HG03196 (cell line): ENCODE measurements around the gene KRT39.
"Not testable (repeated sequence)": the region's sequence is repeated elsewhere in the genome, so short reads cannot be mapped to it uniquely, and the experiment has no call there.

Experiments used
- ATAC-seq: cut with Tn5 transposase; IDR thresholded peaks from one replicate; pipeline ENCODE4 v1.9.1; 2021; ENCODE audit not compliant: unreplicated experiment

KRT39 gene

DNA sequence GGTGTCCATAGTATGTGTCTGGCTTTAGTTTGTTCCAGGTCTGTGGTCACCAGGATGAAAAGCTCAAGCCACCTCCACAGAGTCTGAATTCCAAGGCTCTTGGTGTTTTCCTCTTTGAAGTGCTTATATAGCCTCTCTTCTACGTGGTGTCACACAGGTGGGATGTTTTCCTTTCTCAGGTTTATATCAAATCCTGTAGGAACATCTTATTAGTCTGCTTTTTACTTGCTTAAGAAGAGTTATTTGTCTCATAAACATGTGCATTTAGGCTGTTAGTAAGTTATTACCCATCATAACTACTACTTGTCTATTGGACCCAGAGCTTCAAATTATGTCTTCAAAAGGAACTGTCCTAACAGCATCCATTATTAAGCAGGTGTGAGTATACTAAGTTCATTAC is at the start of gene KRT39:
KRT39 (minus strand) TSS at position 101 of the 400 bp plus-strand sequence; CDS start at position 9, 92 bp downstream.
- ATAC-seq, result no peak

DNA sequence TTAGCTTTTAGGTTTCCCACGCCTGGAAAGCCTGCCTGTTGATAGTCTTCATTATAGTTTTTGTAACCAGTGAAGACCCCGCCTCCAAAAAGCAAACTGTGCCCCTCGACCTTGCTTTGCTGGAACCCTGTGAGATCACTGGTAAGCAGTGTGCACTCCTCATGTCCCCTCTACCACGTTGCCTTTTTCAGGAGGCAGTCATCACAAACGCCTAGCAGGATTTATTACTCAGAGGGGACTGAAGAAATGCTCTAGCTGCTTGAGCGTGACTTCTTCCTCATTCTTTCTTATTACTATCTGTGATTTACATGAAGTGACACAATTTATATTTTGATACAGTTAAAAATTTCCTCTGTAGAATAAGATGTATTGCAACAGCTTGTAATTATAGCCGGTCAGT is 48.7 kb upstream of the KRT39 start:
- no peak for ATAC-seq

DNA sequence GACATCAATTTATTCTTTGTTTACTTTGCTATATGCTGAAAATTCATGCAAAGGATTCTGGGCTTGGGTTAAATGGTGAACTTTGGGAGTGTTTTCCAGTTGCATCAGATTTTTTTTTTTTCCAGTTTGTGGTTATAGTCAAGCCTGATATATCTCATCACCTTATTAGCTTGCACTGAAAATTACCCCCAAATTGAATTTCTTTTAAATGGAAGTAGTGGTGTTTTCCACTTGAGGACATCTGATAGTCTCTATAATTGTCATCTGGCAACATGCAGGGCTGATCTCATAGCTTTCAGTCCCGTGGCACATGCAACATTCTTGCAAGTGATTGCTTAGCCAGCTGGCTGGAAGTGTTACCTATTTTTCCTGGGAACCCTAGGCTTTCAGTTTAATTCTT is 46.9 kb upstream of the KRT39 start:
- ATAC-seq, result no peak

DNA sequence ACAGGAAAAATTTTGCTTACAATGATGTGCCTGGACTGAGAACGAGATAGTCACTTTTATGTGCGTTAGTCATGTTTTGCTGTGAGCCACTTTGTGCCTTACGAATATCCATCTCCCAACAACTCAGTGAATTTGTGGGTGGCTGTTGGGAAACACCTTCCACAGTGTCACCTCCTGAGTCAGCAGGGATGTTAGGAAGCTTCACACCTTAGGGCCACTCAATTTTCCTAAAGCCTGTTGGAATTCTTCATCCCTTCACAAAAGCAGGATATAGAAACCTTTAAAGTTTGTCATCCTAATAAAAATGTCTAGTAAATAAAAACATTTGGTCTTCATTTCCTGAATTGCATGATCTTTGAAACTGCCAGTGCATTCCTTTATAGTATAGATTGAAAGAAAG is 46.4 kb upstream of the KRT39 start:
- no peak for ATAC-seq

DNA sequence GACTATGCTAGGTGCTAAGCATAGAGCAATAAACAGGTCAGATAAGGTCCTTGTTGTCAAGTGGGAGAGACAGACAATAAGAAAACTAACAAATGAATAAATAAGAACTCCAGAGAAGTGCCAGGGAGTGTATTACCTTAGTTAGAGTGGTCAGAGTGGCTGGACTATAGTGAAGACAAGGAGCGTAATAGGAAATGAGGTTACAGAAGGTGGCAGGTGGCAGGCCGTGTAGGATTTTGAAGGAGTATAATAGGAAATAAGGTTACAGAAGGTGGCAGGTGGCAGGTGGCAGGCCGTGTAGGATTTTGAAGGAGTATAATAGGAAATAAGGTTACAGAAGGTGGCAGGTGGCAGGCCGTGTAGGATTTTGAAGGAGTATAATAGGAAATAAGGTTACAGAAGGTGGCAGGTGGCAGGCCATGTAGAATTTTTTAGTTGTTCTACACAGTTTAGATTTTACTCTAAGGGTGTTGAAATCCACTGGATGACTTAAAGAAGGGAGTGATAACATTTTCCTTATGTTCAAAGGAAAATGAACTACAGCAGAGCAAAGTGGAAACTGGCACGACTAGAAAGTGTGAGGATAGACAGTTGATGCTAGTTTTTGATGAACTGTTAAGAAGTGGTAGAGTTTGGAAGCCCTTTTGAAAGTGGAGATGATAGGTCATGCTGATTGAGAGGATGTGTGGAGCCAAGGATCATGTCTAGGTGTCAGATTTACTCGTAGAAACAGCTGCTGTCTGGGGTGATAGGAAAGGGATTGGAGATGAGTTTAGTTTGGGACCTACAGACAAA is 45.8 kb upstream of the KRT39 start:
- ATAC-seq, result no peak

DNA sequence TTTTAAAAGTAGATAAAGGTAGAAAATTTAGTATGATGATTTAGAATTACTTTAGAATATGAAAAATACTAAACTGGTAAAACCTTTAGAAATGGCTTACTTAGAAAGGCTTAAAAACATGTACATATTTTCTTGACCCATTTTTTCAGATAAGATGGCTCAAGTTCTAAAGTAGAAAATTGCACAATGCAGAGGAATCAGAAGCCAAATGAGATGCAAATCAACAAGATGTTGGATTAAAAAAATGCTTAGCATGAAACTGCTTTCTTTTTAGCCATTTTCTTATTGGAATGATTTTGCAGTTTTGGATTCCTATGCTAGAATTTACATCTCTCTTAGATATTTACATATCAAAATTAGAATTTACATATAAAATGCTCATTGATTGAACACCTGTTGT is 43.7 kb upstream of the KRT39 start:
- no peak for ATAC-seq

DNA sequence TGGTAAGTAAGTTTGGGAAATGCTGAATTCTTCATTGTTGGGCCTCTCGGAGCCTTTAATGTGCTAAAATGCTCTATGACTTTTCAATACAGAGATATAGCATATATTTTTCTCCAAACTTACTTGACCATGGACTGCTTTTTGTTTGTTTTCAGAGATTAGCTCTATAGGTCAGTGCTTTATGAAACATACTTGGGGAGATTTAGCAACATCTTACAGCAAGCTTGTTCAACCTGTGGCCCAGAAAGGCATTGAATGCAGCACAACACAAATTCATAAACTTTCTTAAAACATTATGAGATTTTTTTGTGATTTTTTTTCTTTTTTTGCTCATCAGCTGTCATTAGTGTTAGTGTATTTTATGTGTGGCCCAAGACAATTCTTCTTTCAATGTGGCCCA is 43.2 kb upstream of the KRT39 start:
- ATAC-seq, result no peak

DNA sequence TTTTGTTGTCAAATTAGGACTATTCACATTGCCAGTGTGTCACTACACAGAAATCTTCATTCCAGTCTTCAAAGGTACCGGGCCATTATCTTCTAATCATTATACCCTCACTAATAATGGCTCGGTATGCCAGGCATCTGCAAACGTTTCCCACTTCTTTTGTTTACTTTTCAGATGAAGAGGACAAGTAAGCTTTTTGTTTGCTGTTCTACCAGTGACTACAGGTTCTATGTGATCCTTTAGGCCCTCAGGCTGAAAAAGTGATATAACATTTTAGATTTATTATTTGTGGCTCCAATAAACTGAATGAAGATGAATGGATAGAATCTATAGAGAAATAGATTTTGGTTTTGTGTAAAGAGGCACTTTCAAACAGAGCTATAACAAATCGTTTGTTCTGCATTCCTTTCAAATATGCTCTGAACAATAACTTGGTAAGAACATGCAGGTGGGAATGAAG is 42.6 kb upstream of the KRT39 start:
- ATAC-seq, result no peak

DNA sequence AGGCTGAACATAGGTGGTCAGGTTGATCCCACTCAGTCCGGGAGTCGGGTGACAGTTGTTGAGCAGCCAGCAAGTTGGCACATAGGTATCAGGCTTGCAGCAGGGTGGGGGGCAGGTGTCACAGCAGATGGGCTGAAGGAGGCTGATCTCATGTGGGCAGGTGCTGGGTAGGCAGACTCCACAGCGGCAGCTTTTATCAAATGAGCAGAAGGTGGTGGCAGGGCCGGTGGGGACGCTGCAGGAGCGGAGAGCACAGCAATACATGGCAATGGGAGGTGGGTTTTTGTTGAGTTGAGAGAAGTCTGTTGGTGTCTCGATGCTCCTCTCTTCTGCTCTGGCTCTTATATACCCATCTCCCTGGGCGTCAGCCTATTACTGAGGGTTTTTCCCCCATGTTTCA is 42.1 kb upstream of the KRT39 start, which contains the start of gene KRTAP3-1:
KRTAP3-1 (minus strand) TSS at position 318 of the 400 bp plus-strand sequence; CDS start at position 264, 54 bp downstream.
- ATAC-seq, result no peak

DNA sequence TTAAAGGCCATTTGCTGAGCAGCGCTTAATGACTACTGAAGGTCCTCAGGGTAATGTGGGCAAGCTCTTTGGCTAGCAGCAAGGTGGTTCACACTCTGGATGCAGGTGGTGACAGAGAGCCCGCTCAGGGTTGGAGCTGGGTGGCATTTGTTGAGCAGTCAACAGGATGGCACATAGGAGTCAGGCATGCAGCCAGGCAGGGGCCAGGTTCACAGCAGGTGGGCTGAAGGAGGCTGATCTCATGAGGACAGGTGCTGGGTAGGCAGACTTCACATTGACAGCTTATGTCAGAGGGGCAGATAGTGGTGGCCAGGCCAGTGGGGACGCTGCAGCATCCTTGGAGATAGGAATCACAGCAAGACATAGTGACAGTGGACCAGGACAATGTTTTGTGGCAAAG is 37.6 kb upstream of the KRT39 start:
- ATAC-seq, result no peak

DNA sequence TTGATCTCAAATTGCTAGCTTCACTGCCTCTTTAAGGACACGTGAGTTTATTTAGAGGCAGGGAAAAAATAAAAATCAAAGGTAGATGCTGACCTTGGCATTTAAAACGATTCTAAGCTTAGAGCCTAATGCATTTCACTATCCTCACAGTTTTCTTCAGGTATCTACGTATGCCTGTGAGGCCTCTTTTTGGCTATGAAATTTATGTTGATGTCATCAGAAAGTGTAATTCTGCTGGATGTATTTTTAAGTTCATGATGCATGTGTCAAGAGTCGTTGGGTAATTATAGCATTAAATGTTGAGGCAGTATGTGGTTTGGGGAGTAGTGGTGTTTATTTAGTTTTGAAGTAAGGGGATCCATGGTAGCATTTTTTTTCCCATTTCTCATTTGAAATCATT is 37.2 kb upstream of the KRT39 start:
- no peak for ATAC-seq

DNA sequence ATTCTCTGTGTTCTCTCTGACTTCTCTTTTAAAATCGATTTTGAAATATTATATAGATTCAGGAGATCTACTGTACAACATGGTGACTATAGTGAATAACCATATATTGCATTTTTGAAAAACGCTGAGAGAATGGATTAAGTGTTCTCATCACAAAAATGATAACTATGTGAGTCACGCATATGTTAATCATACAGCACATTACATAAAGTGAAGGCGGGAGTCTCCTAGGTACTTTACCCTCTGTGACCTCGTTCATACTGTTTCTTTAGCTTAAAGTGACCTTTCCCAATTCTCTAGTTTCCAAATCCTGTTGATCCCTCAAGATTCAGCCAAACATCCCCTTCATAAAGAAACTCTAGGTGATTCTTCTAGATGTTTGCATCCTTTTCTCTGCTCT is 36.1 kb upstream of the KRT39 start:
- ATAC-seq, result no peak

DNA sequence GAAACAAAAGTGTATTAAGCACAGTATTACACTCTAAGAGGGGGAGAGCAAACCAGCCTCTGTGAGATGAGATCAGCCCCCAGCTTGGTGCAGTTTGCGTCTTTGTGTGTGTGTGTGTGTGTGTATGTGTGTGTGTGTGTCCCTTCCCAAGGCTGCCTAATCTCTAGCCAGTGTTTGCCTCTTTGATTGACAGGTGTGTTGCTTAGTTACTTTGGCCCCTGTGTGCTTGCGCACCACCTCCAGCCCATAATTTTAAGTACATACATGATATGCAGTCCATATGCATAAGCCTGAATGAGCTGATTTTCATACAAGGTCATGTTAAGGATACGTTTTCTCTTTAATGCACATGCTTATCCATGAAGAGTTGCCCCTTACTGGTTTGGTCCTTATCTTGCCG is 35.0 kb upstream of the KRT39 start:
- ATAC-seq, result no peak

DNA sequence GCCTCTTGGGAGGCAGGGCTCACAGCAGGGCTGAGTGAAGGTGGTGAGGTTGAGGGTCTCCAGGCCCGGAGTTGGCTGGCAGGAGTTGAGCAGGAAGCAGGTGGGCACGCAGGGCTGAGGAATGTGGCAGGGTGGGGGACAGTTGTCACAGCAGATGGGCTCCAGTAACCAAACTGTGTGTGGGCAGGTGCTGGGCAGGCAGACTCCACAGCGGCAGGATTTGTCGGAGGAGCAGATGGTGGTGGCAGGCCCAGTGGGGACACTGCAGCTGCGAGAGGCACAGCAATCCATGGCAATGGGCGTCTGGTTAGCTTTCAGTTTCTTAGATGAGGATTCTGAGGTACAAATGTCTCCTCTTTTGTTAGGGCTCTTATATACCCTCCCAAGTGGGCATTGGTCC is 32.8 kb upstream of the KRT39 start, which contains the start of gene KRTAP3-2:
KRTAP3-2 (minus strand) TSS at position 344 of the 400 bp plus-strand sequence; CDS start at position 291, 53 bp downstream.
- ATAC-seq, result not testable (repeated sequence)

DNA sequence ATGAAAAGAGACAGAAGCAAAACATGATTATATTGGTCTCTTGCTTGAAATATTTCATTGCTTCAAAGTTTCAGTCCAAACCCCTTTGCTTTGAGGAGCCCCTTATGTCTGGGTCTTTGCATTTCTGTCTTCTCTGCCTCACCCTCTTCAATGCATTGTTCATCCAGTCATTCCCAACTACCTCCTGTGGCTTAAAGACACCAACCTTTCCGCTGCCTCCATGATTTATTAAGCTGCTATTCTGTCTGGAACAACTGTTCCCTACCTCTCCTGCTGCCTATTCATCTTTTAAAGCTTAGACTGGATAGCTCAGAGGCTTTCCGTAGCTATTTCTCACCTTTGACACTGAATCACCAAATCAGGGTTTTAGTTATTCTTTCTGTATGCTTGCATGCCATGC is 30.6 kb upstream of the KRT39 start:
- ATAC-seq, result no peak

DNA sequence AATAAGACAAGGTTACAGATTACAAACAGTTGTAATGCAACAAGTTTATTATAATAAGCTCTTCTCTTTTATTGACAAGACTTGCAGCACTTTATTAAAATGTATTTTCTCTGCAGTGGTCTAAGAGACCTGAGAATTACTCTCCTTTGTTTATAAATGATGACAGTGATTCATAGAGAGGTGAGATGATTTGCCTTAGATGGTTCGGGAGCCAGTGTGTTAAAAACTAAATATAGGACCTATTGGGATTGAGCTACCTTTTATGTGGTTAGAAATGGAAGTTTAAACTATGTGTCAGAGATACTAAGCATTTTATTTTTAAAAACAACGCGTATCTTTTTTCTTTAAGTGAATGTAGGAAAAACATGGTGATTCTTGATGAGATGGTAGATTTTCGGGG is 30.1 kb upstream of the KRT39 start:
- ATAC-seq, result no peak

DNA sequence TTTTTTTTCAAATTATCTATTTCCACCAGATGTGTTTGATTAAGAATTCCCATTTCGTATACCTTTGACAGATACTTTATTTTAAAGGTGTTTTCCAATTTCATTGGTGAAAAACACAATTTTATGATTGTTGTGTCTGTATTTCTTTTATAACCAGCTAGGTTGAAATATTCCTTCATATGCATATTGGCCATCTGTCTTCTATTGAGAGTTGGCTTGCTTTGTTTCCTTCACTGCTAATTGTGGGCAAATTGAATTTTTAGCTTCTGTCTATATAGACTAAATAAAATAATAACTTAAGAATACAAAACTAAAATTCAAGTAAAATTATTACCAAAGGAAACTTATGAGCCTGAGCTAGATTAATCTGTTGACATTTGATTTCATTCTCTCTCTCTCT is 28.4 kb upstream of the KRT39 start:
- ATAC-seq, result no peak

DNA sequence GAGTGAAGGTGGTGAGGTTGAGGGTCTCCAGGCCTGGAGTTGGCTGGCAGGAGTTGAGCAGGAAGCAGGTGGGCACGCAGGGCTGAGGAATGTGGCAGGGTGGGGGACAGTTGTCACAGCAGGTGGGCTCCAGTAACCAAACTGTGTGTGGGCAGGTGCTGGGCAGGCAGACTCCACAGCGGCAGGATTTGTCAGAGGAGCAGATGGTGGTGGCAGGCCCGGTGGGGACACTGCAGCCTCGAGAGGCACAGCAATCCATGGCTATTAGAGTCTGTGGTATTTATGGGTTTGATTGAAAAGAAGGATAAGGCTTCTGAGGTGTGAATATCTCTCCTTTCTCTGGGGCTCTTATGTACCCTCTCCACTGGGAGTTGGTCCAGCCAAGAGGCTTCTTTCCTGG is 27.1 kb upstream of the KRT39 start, which contains the start of gene KRTAP3-3:
KRTAP3-3 (minus strand) TSS at position 326 of the 400 bp plus-strand sequence; CDS start at position 259, 67 bp downstream.
- no peak for ATAC-seq

DNA sequence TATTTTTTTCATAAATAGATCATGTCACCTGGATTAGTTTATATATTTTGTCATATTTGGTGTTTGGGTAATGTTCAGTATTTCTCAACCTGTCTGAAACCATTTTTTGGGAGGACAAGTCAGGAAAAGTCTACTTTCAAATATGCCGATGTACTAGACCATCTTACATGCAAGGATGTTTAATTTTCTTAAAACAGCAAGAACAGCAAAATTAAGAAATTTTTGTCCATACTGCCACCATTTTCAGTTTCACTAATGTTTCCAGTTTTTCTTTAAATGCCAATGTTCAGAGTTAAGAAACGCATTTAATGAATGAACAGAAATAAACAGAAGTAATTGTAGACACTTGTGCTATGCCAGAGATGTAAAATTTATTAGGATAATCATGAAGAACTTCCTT is 26.3 kb upstream of the KRT39 start:
- no peak for ATAC-seq

DNA sequence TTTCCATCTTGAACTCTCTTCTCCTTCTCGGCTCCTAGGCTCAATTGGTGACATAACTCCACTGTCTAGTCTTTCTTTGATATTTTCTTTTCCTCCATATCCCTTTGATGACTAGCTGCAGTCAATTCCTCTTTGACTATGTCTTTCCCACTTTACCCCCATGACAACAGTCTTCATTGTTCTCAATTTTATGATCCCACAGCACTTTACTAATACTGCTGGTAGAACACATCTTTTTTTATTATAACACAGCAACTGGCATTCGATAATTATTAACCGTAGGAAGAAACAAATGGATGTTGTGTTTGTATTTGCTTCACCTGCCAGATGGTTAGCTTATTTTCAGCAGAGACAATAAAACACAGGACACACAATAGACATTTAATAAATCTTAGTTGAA is 25.9 kb upstream of the KRT39 start:
- ATAC-seq, result no peak

DNA sequence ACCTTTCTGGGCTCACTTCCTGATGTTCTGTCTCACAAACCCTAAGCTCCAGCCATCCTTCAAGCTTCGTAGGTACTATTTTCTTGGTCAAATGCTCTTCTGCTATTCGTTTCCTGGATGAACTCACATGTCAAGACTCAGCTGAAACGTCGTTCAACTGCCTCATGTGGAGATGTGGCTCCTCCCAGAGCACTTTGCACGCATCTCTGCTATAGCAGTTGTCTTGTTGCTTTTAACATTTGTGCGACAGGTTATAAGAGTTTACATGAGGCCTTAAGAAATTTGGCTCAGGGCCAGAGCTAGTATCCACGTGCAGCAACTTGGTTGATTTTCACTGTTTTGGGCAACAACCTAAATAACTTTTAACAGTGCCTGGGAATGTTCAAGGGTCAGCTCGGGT is 20.2 kb upstream of the KRT39 start:
- ATAC-seq, result no peak

DNA sequence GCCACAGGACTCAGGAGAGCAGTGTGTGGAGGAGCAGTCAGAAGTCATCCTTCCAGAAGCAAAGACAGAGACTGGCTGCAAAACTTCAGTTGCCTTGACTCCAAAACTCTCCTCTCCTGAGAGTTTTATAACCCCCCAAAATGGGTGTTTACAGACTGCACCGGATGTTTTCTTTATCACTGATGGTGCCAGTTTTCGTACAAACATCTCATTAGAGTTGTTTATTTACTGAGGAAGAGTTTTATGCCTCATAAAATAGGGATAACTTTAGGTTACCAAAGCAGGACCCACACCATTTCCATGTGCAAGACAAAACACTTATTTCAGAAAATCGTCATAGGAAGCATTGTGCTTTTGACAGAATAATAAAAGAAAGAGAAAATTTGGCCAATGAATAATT is 17.5 kb upstream of the KRT39 start, which contains the start of gene KRT40:
KRT40 (minus strand) TSS at position 101 of the 400 bp plus-strand sequence; CDS start at position 48, 53 bp downstream.
- ATAC-seq, result no peak

DNA sequence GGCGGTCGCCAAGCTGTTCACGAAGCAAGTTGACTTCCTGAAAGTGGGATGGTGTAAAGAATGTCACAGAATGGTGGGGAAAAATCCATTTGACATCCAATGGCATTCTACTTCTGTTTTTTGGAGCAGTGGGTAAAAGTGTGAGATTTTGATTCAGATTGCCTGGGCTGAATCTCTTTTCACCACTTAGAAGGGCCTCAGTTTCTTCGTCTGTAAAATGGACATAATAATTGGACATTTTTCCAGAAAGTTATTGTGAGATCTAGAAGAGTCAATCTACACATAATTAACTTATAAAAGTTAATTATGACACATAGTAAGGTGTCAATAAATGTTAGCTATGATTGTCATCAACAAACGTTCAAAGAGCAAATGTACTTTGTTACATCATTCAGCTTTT is 14.4 kb upstream of the KRT39 start:
- no peak for ATAC-seq
